ENCODE measurements around the gene DTNA.

DNA sequence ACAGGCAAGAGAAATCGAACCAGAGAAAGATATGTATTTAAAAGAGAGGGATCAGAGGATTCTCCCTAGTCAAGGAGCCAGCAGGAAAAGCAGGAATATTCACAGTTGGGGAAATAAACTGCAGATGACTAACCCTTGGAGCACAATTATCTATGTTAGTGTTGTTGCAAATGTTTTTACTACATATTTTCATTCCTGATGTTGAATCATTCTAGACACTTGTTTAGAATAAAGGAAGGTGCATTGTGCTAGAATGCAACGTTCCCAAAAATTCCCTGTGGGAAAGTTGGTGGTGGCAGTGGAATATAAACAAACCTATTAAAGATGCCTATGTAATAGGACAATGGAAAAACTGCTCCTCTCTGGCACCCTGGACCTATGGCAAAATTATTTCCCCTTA, 63.3 kb downstream of the DTNA start:
- TF ChIP-seq, protein P1, sequence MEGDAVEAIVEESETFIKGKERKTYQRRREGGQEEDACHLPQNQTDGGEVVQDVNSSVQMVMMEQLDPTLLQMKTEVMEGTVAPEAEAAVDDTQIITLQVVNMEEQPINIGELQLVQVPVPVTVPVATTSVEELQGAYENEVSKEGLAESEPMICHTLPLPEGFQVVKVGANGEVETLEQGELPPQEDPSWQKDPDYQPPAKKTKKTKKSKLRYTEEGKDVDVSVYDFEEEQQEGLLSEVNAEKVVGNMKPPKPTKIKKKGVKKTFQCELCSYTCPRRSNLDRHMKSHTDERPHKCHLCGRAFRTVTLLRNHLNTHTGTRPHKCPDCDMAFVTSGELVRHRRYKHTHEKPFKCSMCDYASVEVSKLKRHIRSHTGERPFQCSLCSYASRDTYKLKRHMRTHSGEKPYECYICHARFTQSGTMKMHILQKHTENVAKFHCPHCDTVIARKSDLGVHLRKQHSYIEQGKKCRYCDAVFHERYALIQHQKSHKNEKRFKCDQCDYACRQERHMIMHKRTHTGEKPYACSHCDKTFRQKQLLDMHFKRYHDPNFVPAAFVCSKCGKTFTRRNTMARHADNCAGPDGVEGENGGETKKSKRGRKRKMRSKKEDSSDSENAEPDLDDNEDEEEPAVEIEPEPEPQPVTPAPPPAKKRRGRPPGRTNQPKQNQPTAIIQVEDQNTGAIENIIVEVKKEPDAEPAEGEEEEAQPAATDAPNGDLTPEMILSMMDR (conservative IDR thresholded peaks at IDR 0.05 in 1 of 2, IDR thresholded peaks at IDR 0.05 in 1 of 2; ENCODE audit: low read depth in 1 of 2, low read length in 2 of 2): no peak
- no peak for TF ChIP-seq EZH2 (IDR thresholded peaks at IDR 0.05; ENCODE audit: low read length, missing control alignments)

Measured in fibroblast of lung (primary cell).